GM13976 (cell line): Measurements from ENCODE around the gene DRGX.

Source experiments
- DNase-seq: peaks from one replicate; pipeline ENCODE4 v3.0.0; 2012; ENCODE audit warnings: low spot score
- CTCF ChIP-seq: IDR thresholded peaks from 2 replicates; pipeline ENCODE4 v1.5.1; 2012; ENCODE audit warnings: borderline replicate concordance, mild to moderate bottlenecking; ENCODE audit not compliant: insufficient read depth; ENCODE audit errors: extremely low read depth, missing control alignments, control extremely low read depth
- in situ Hi-C: fragments of 300-500 bp; cut with MboI; formaldehyde crosslinking; loops from one replicate; pipeline ENCODE4 v1.12.0; 2022; ENCODE audit warnings: low sequenced_read_pairs, mixed read lengths, inconsistent platforms; ENCODE audit not compliant: unreplicated experiment

Gene DRGX

GRCh38 chr10:49431426-49431825 lies 35.5 kb upstream of the DRGX start:
- in situ Hi-C loops = no loop called here
- TF ChIP-seq CTCF = no peak
- no peak for DNase-seq

- in situ Hi-C loops = no loop called here
- no peak for TF ChIP-seq CTCF
- no peak for DNase-seq
Observed at GRCh38 chr10:49429458-49429857, 33.6 kb upstream of the DRGX start.

- DNase-seq = no peak
- TF ChIP-seq CTCF = no peak
- in situ Hi-C loops = no loop called here
Observed at GRCh38 chr10:49426490-49427360, 30.8 kb upstream of the DRGX start.

GRCh38 chr10:49419005-49419404 lies 23.1 kb upstream of the DRGX start:
- in situ Hi-C loops = loop anchor here (10.0 kb wide), 1 partner anchor 96 kb away; no protein-coding TSS in a partner anchor
- TF ChIP-seq CTCF = no peak
- no peak for DNase-seq

GRCh38 chr10:49418328-49418727 lies 22.4 kb upstream of the DRGX start:
- DNase-seq = no peak
- TF ChIP-seq CTCF = no peak

GRCh38 chr10:49418053-49418326 lies 22.1 kb upstream of the DRGX start:
- no peak for DNase-seq
- in situ Hi-C loops = loop anchor here (10.0 kb wide), 1 partner anchor 97 kb away; no protein-coding TSS in a partner anchor
- TF ChIP-seq CTCF = no peak

More at GRCh38 chr10:49418328-49418727, 22.4 kb upstream of the DRGX start:
- in situ Hi-C loops = loop anchor here (10.0 kb wide), 1 partner anchor 96 kb away; no protein-coding TSS in a partner anchor
